ENCODE data around the gene MRPS22. TPM values are rescaled to one million over a fixed set of nuclear protein-coding genes. Genes with fewer than 3 reads are reported as not detected.

The MRPS22 gene
- total and polyA plus RNA-seq, 2 donors (not counting 3 experiments of a cell fraction or from before 2014, with no cell fraction given), result 33.8 to 45.6 TPM

DNA sequence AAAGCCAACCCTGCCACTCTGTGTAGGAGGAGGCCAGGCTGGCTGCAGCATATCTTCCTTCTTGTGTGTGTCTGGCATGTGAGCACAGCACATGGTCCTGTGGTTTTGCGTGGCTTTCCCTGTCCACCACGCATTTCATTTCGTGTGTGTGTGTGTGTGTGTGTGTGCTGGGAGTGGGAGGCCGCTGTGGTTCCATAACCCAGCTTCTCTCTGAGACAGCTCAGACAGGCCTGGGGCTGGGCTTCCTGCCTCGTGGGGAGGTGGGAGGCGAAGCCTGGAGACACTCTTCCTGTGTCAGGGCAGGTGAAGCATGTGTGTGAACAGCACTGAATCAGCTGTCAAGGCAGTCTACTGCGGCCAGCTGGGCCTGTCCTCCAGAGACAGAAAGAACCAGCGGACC lies 16.0 kb upstream of the MRPS22 start:
- CTCF ChIA-PET, result interaction anchor here (0.6 to 5.4 kb wide), 7 partner anchors 9 to 910 kb away, joined by 5 to 140 read pairs (median 7); no protein-coding TSS in a partner anchor
- Histone ChIP-seq H3K79me2 (ENCODE audit: control insufficient read depth, insufficient read depth, low read length) (no peaks in the 10 kb centered on the region), H3K4me2 (ENCODE audit: insufficient read depth, low read length) (no peak overlapping the region), H3K9me1 (replicated peaks; ENCODE audit: control insufficient read depth, extremely low read depth, insufficient read depth, low read length) (no peaks in the 10 kb centered on the region), H2AFZ (ENCODE audit: low read depth, low read length) (no peak overlapping the region), H3K27me3 (ENCODE audit: control insufficient read depth in 2 of 2, insufficient read depth in 2 of 2, low read length in 2 of 2) (peaks cover 2 to 15% of the 10 kb centered on the region in 2 experiments), H3K9ac (replicated peaks; ENCODE audit: extremely low read depth, insufficient read depth, low read length) (no peak overlapping the region), H4K20me1 (replicated peaks; ENCODE audit: control insufficient read depth, extremely low read depth, insufficient read depth, low read length) (no peaks in the 10 kb centered on the region), H3K9me3 (replicated peaks; ENCODE audit: control insufficient read depth, insufficient read depth, low read length) (no peaks in the 10 kb centered on the region), H3K4me3 (replicated peaks in 1 of 3; ENCODE audit: insufficient read depth in 1 of 3, low read depth in 1 of 3, low read length in 3 of 3) (no peak overlapping the region), H3K4me1 (ENCODE audit: control insufficient read depth, extremely low read depth, insufficient read depth, low read length) (peaks cover 3% of the 10 kb centered on the region), H3K36me3 (ENCODE audit: control insufficient read depth in 2 of 2, extremely low read depth in 1 of 2, insufficient read depth in 2 of 2, low read length in 2 of 2) (no peaks in the 10 kb centered on the region), H3K27ac (ENCODE audit: insufficient read depth, low read depth, low read length) (no peak overlapping the region)
- DNase-seq (ENCODE audit: low read depth, low spot score) (no peak), FAIRE-seq (no peak)
- no peak for TF ChIP-seq FOS (IDR thresholded peaks at IDR 0.05; ENCODE audit: borderline replicate concordance, insufficient read depth, low read length)
- no peak for TF ChIP-seq MAX (IDR thresholded peaks at IDR 0.05; ENCODE audit: insufficient read depth, insufficient read length)
- TF ChIP-seq CTCF (IDR thresholded peaks at IDR 0.05; ENCODE audit: extremely low read depth in 1 of 2, insufficient read depth in 1 of 2, low read depth in 1 of 2, low read length in 2 of 2), result no peak
- TF ChIP-seq GATA2 (IDR thresholded peaks at IDR 0.05; ENCODE audit: insufficient read depth, insufficient read length, low read depth, low read length), result no peak
- no peak for TF ChIP-seq POLR2AphosphoS5 (IDR thresholded peaks at IDR 0.05; ENCODE audit: insufficient read depth, low read depth, low read length)
- TF ChIP-seq EZH2 (IDR thresholded peaks at IDR 0.05; ENCODE audit: borderline replicate concordance, low read depth, low read length, severe bottlenecking), result no peak
- no peak for TF ChIP-seq JUN (IDR thresholded peaks at IDR 0.05; ENCODE audit: borderline replicate concordance, insufficient read depth, insufficient read length, low read depth)
- TF ChIP-seq POLR2A (IDR thresholded peaks at IDR 0.05; ENCODE audit: low read depth, low read length), result no peak
- TF ChIP-seq MYC (IDR thresholded peaks at IDR 0.05; ENCODE audit: low read depth, low read length), result no peak
- dilution Hi-C loops (cut with MboI; ENCODE audit: extremely low pct_ligation_motif_present, low sequenced_read_pairs) (no loop called here), intact Hi-C loops (cut with micrococcal nuclease) (loop anchor here (2.0 kb wide), 1 partner anchor 391 kb away; no protein-coding TSS in a partner anchor)
- POLR2A ChIA-PET, result no interaction called here
- no TSS peak for BruUV-seq (replicated peaks)

All from endothelial cell of umbilical vein (primary cell).